K562 (cell line): ENCODE data around the gene SLC25A44. TPM values are rescaled to one million over a fixed set of nuclear protein-coding genes. Genes with fewer than 3 reads are reported as not detected.
A peak's percentile ranks its signal among the peaks of the same experiment; 100 is the strongest.

Experiments used
- ATAC-seq: fragments of 200-7000 bp; cut with Tn5 transposase; 3 replicates; pipeline ENCODE4 v1.9.1; 2020; ENCODE audit warnings: moderate library complexity
- BruUV-seq: library from RNA; stranded (reverse); fragments of 400-500 nt; replicated peaks from 2 replicates; lab custom pipeline; 2021; lab: Mats Ljungman, UMichigan
- CTCF ChIA-PET: fragments of 300-600 bp; formaldehyde crosslinking; extraction: SDS; loops from one replicate; lab custom pipeline; 2021; ENCODE audit warnings: low intra/inter-chr PET ratio; lab: Yijun Ruan, JAX
- POLR2A ChIA-PET: fragments of 300-600, 350-650 bp; sonication (Branson Sonifier 250); formaldehyde crosslinking; extraction: SDS; loops from one replicate; lab custom pipeline; 2021; ENCODE audit warnings: antibody characterized with exemption, inconsistent platforms; lab: Yijun Ruan, JAX
- DNase-seq, 4 experiments: peaks; one replicate each; pipeline versions ENCODE4 v3.0.0 to v3.0.0-alpha.2; 2011 to 2018; ENCODE audit warnings: low spot score in 3 of 4, mixed read lengths in 3 of 4; ENCODE audit errors: extremely low read depth in 1 of 4
- FAIRE-seq: peaks from 2 replicates; lab custom pipeline; 2011; peaks lifted over from hg19 to GRCh38; lab: Jason Lieb, UNC
- H2AFZ ChIP-seq: 2 replicates; pipeline ENCODE4 v1.6.0; 2011; ENCODE audit warnings: low read depth, low read length, control low read depth, inconsistent platforms
- H3K27ac ChIP-seq: fragments of 200-600 bp; 3 replicates; pipeline ENCODE4 v1.8.0; 2011; ENCODE audit warnings: low read depth, mild to moderate bottlenecking, control low read depth, inconsistent platforms, low read length, moderate library complexity, mixed read lengths; ENCODE audit errors: extremely low read depth
- H3K27me3 ChIP-seq, 2 experiments: fragments of 300-600 bp in 1 of 2; 2 replicates in 1 of 2; 3 replicates in 1 of 2; pipeline versions ENCODE4 v1.6.0 to v1.8.0; 2011; ENCODE audit warnings: inconsistent platforms in 2 of 2, low read length in 2 of 2, mild to moderate bottlenecking in 1 of 2, mixed read lengths in 1 of 2, moderate library complexity in 1 of 2; ENCODE audit not compliant: control insufficient read depth in 2 of 2, insufficient read depth in 2 of 2
- H3K36me3 ChIP-seq: fragments of 300-600 bp; 3 replicates; pipeline ENCODE4 v1.8.0; 2011; ENCODE audit warnings: mild to moderate bottlenecking, low read length, inconsistent platforms; ENCODE audit not compliant: control insufficient read depth, insufficient read depth
- H3K4me1 ChIP-seq, 2 experiments: fragments of 200-600 bp in 1 of 2; replicated peaks in 1 of 2; 2 replicates in 1 of 2; 3 replicates in 1 of 2; pipeline versions ENCODE4 v1.5.1 to v1.8.0; 2011; ENCODE audit warnings: inconsistent platforms in 2 of 2, low read length in 2 of 2, mild to moderate bottlenecking in 1 of 2, mixed read lengths in 1 of 2, moderate library complexity in 1 of 2; ENCODE audit not compliant: control insufficient read depth in 2 of 2, insufficient read depth in 2 of 2
- H3K4me2 ChIP-seq: 2 replicates; pipeline ENCODE4 v1.6.1; 2011; ENCODE audit warnings: low read length, control low read depth, inconsistent platforms, mixed read lengths; ENCODE audit not compliant: insufficient read depth
- H3K4me3 ChIP-seq: fragments of 200-600 bp; sonication (generic), shearing (Covaris generic); 2 replicates; pipeline ENCODE4 v1.5.1; 2016; ENCODE audit warnings: control low read depth, inconsistent platforms
- H3K79me2 ChIP-seq: fragments of 200-600 bp; 3 replicates; pipeline ENCODE4 v1.8.0; 2011; ENCODE audit warnings: low read length, inconsistent platforms; ENCODE audit not compliant: control insufficient read depth, insufficient read depth
- H3K9ac ChIP-seq, 2 experiments: 2 replicates each; pipeline versions ENCODE4 v1.6.0 to v1.6.1; 2011; ENCODE audit warnings: low read depth in 2 of 2, low read length in 2 of 2, control low read depth in 1 of 2, inconsistent platforms in 1 of 2, mild to moderate bottlenecking in 1 of 2, mixed read lengths in 1 of 2; ENCODE audit not compliant: insufficient read depth in 1 of 2
- H3K9me1 ChIP-seq: one replicate; pipeline ENCODE4 v1.6.0; 2011; ENCODE audit warnings: inconsistent platforms, mild to moderate bottlenecking, low read length, moderate library complexity; ENCODE audit not compliant: control insufficient read depth, insufficient read depth
- H3K9me3 ChIP-seq: replicated peaks from 2 replicates; pipeline ENCODE4 v1.5.1; 2011; ENCODE audit warnings: low read depth, low read length, inconsistent platforms; ENCODE audit not compliant: control insufficient read depth, insufficient read depth
- H4K20me1 ChIP-seq: replicated peaks from 2 replicates; pipeline ENCODE4 v1.6.1; 2011; ENCODE audit warnings: low read length, inconsistent platforms, mixed read lengths; ENCODE audit not compliant: control insufficient read depth, insufficient read depth
- FOXA1 ChIP-seq: fragments of 450-650 bp; IDR thresholded peaks from 2 replicates; pipeline ENCODE4 v1.6.1; 2016; ENCODE audit warnings: mild to moderate bottlenecking, borderline replicate concordance
- KDM4B ChIP-seq, 2 experiments: fragments of 450-650 bp in 1 of 2; sonication (generic) in 1 of 2; IDR thresholded peaks; 2 replicates each; pipeline ENCODE4 v1.6.1; 2016 to 2017; ENCODE audit warnings: borderline replicate concordance in 2 of 2, antibody characterized with exemption in 1 of 2, low read depth in 1 of 2, mild to moderate bottlenecking in 1 of 2
- POLR2A ChIP-seq: fragments of 450-650 bp; conservative IDR thresholded peaks from 2 replicates; pipeline ENCODE4 v1.6.1; 2016
- POLR2AphosphoS5 ChIP-seq: IDR thresholded peaks from 2 replicates; pipeline ENCODE4 v1.6.1; 2011; ENCODE audit warnings: mild to moderate bottlenecking, low read depth, low read length, moderate library complexity; ENCODE audit not compliant: control insufficient read depth, insufficient read depth
- POU5F1 ChIP-seq: fragments of 150-350 bp; IDR thresholded peaks from 2 replicates; pipeline ENCODE4 v1.6.1; 2014; ENCODE audit warnings: borderline replicate concordance, low read length, low read depth, mild to moderate bottlenecking; ENCODE audit not compliant: partially characterized antibody
- RREB1 ChIP-seq: fragments of 250-450 bp; sonication (Bioruptor Pico); IDR thresholded peaks from 2 replicates; pipeline ENCODE4 v1.4.0; 2020
- XRCC3 ChIP-seq: fragments of 450-650 bp; IDR thresholded peaks from 2 replicates; pipeline ENCODE4 v1.6.1; 2017; ENCODE audit warnings: mild to moderate bottlenecking, moderate library complexity
- ZC3H8 ChIP-seq: fragments of 450-650 bp; IDR thresholded peaks from 2 replicates; pipeline ENCODE4 v1.6.1; 2017
- ZNF354B ChIP-seq: fragments of 250-450 bp; sonication (Bioruptor Pico); IDR thresholded peaks from 2 replicates; pipeline ENCODE4 v1.4.0; 2020
- WGBS: fragments of 100-300 bp; shearing (Covaris generic); methylation state at CpG from one replicate; pipeline ENCODE4 v1.1.6; 2016; ENCODE audit warnings: low coverage, mixed read lengths; ENCODE audit not compliant: insufficient coverage; ENCODE audit errors: missing lambda C conversion rate; 5-methylcytosine and 5-hydroxymethylcytosine counted together
- in situ Hi-C: fragments of 300-500 bp; cut with MboI; formaldehyde crosslinking; loops from 4 replicates; pipeline ENCODE4 v1.15.0; 2018; ENCODE audit warnings: inconsistent platforms, mixed read lengths
- intact Hi-C: fragments of 100-400 bp; cut with micrococcal nuclease; formaldehyde crosslinking; loops from 2 replicates; pipeline ENCODE4 v1.14.2; 2022
- polyA plus RNA-seq, 8 experiments: library from polyadenylated mRNA; depleted of rRNA in 4 of 8; stranded (reverse) in 5 of 8; unstranded in 3 of 8; fragments of >200 nt; fragmentation: Nextera tagmentation in 2 of 8; fragmentation: Illumina TruSeq in 1 of 8; extraction: Ambion mirVana in 2 of 8; extraction: Trizol in 1 of 8; gene quantifications; 2 replicates each; pipeline versions ENCODE4 v1.2.1 to v1.2.3, GENCODE V29; 2011 to 2014; ENCODE audit warnings: inconsistent platforms in 1 of 8, missing spikeins in 1 of 8
- total RNA-seq, 7 experiments: library from RNA; depleted of rRNA in 6 of 7; stranded (reverse); fragments of >200 nt in 6 of 7; fragmentation: Illumina TruSeq in 2 of 7; extraction: Trizol in 2 of 7; gene quantifications; 2 replicates each; pipeline versions ENCODE4 v1.2.1 to v1.2.3, GENCODE V29; 2011 to 2021; ENCODE audit warnings: low replicate concordance in 1 of 7

The SLC25A44 gene
- total and polyA plus RNA-seq, 9 of the 15 experiments (the other 6 are each of a cell fraction or from before 2014, with no cell fraction given), result 4.4 to 22.8 (median 12.5) TPM

GRCh38 chr1:156246241-156246780, 52.4 kb downstream of the SLC25A44 start:
- WGBS, result 20% methylated on average over 10 of the region's 10 CpGs
- Histone ChIP-seq H3K4me2 (no peak overlapping the region), H4K20me1 (no peaks in the 10 kb centered on the region; the same call in 1 of the 2 replicates), H3K4me3 (no peak overlapping the region), H2AFZ (no peak overlapping the region), H3K36me3 (peaks cover 24% of the 10 kb centered on the region; the same call in 2 of the 3 replicates), H3K4me1 (peaks cover 0 to 55% of the 10 kb centered on the region in 2 experiments; a peak in 3 of 5 replicates), H3K27me3 (no peaks in the 10 kb centered on the region), H3K9ac (peak overlapping the region in 1 of 2 experiments; percentile 83; a peak in 2 of 4 replicates), H3K27ac (no peak overlapping the region), H3K79me2 (no peaks in the 10 kb centered on the region), H3K9me3 (no peaks in the 10 kb centered on the region), H3K9me1 (peaks cover 3% of the 10 kb centered on the region)
- ChIA-PET POLR2A (interaction anchor here (0.6 to 2.1 kb wide), 10 partner anchors 11 to 294 kb away, joined by 3 to 7 read pairs (median 4); partner anchors contain the start of gene PMF1), CTCF (no interaction called here)
- TF ChIP-seq XRCC3 (no peak), POU5F1 (no peak), ZC3H8 (no peak), POLR2AphosphoS5 (peak; percentile 16; the same call in 1 of the 2 replicates), RREB1 (CRISPR knock-in tag) (no peak), KDM4B (IDR thresholded peaks at IDR 0.05; ENCODE audit: borderline replicate concordance in 2 of 2, low read depth in 1 of 2) (no peak), POLR2A (0 out of 2 replicates have a peak, but pooled peaks have one; percentile 2), ZNF354B (CRISPR knock-in tag) (no peak), FOXA1 (no peak)
- DNase-seq, result peak in 1 of 4 experiments; percentile 29
- intact Hi-C loops, result no loop called here
- FAIRE-seq, result no peak
- BruUV-seq, result no TSS peak
- in situ Hi-C loops, result no loop called here
- ATAC-seq, result no peak
